H1 (cell line): ENCODE results near the gene PDE4D.

Experiments used
- BRCA1 ChIP-seq: IDR thresholded peaks from 2 replicates; pipeline ENCODE4 v1.6.1; 2012; ENCODE audit warnings: low read depth, low read length, improper control_type of control experiment
- CEBPB ChIP-seq: IDR thresholded peaks from 2 replicates; pipeline ENCODE4 v1.6.1; 2012; ENCODE audit warnings: low read depth, low read length
- EGR1 ChIP-seq: IDR thresholded peaks from 2 replicates; pipeline ENCODE4 v1.6.1; 2011; ENCODE audit warnings: low read depth, low read length, borderline replicate concordance
- EZH2 ChIP-seq: fragments of 200-600 bp; sonication (generic); IDR thresholded peaks from 2 replicates; pipeline ENCODE4 v1.7.1; 2012; ENCODE audit warnings: low read depth, mild to moderate bottlenecking, moderate library complexity, low read length, inconsistent platforms; ENCODE audit not compliant: severe bottlenecking
- HDAC6 ChIP-seq: IDR thresholded peaks from one replicate; pipeline ENCODE4 v1.7.1; 2012; ENCODE audit warnings: low read depth, mild to moderate bottlenecking, inconsistent platforms, low read length, moderate library complexity
- JUND ChIP-seq: IDR thresholded peaks from 2 replicates; pipeline ENCODE4 v1.6.1; 2011; ENCODE audit warnings: mild to moderate bottlenecking, improper control_type of control experiment, low read length
- TF ChIP-seq, protein P1 (sequence below), 3 experiments: IDR thresholded peaks; 1 replicate in 2 of 3; 2 replicates in 1 of 3; pipeline versions ENCODE4 v1.5.1 to v1.6.1; 2011; ENCODE audit warnings: low read length in 3 of 3, mild to moderate bottlenecking in 3 of 3, inconsistent platforms in 2 of 3, low read depth in 1 of 3, moderate library complexity in 1 of 3; ENCODE audit not compliant: insufficient read depth in 1 of 3; ENCODE audit errors: control extremely low read depth in 1 of 3

GRCh38 chr5:59645380-59645779 is 248.1 kb downstream of the PDE4D start:
- TF ChIP-seq CEBPB (no peak), EZH2 (no peak), BRCA1 (no peak), JUND (no peak), EGR1 (no peak), HDAC6 (no peak)
- TF ChIP-seq, protein P1, sequence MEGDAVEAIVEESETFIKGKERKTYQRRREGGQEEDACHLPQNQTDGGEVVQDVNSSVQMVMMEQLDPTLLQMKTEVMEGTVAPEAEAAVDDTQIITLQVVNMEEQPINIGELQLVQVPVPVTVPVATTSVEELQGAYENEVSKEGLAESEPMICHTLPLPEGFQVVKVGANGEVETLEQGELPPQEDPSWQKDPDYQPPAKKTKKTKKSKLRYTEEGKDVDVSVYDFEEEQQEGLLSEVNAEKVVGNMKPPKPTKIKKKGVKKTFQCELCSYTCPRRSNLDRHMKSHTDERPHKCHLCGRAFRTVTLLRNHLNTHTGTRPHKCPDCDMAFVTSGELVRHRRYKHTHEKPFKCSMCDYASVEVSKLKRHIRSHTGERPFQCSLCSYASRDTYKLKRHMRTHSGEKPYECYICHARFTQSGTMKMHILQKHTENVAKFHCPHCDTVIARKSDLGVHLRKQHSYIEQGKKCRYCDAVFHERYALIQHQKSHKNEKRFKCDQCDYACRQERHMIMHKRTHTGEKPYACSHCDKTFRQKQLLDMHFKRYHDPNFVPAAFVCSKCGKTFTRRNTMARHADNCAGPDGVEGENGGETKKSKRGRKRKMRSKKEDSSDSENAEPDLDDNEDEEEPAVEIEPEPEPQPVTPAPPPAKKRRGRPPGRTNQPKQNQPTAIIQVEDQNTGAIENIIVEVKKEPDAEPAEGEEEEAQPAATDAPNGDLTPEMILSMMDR (IDR thresholded peaks at IDR 0.05; ENCODE audit: control extremely low read depth in 1 of 3, insufficient read depth in 1 of 3, low read depth in 1 of 3, low read length in 3 of 3): no peak
